PC-9 (cell line): ENCODE results near the gene GLB1L2. TPM values are rescaled to one million over a fixed set of nuclear protein-coding genes. Genes with fewer than 3 reads are reported as not detected.

Experiments
- Bru-seq: library from RNA; stranded (reverse); fragments of 400-500 nt; gene quantifications from one replicate; lab custom pipeline; 2021; lab: Mats Ljungman, UMichigan
- BruChase-seq, 2 experiments: library from RNA; stranded (reverse); fragments of 400-500 nt; gene quantifications; one replicate each; lab custom pipeline; 2021; lab: Mats Ljungman, UMichigan
- BruUV-seq: library from RNA; stranded (reverse); fragments of 400-500 nt; replicated peaks from 2 replicates; lab custom pipeline; 2021; lab: Mats Ljungman, UMichigan
- CTCF ChIA-PET: fragments of 300-600 bp; sonication (Branson Sonifier 250); formaldehyde crosslinking; loops from one replicate; lab custom pipeline; 2022; ENCODE audit warnings: antibody characterized with exemption; lab: Charles Lee
- POLR2A ChIA-PET: fragments of 300-600 bp; sonication (Branson Sonifier 250); formaldehyde crosslinking; loops from one replicate; lab custom pipeline; 2022; ENCODE audit warnings: antibody characterized with exemption; ENCODE audit not compliant: unreplicated experiment; lab: Charles Lee
- DNase-seq, 2 experiments: peaks; one replicate each; pipeline versions ENCODE4 v3.0.0 to v3.0.0-alpha.2; 2015 to 2022; ENCODE audit warnings: mixed read lengths in 1 of 2
- H2AFZ ChIP-seq: fragments of 200-600 bp; sonication (generic); 2 replicates; pipeline ENCODE4 v1.8.1; 2017; ENCODE audit warnings: antibody characterized with exemption
- H3F3A ChIP-seq: fragments of 200-600 bp; sonication (generic); 2 replicates; pipeline ENCODE4 v1.8.1; 2017; ENCODE audit warnings: antibody characterized with exemption, mild to moderate bottlenecking, low read depth; ENCODE audit not compliant: insufficient read depth
- H3K27ac ChIP-seq: fragments of 200-600 bp; sonication (generic); 2 replicates; pipeline ENCODE4 v1.6.1; 2016; ENCODE audit warnings: mixed run types
- H3K27me3 ChIP-seq: fragments of 200-600 bp; sonication (generic); 2 replicates; pipeline ENCODE4 v1.6.1; 2016; ENCODE audit warnings: low read depth, mixed run types; ENCODE audit not compliant: insufficient read depth
- H3K36me3 ChIP-seq: fragments of 200-600 bp; sonication (generic); 2 replicates; pipeline ENCODE4 v1.6.1; 2016; ENCODE audit warnings: low read depth, mixed run types
- H3K4me1 ChIP-seq: fragments of 200-600 bp; sonication (generic); replicated peaks from 2 replicates; pipeline ENCODE4 v1.6.1; 2016; ENCODE audit warnings: mixed run types; ENCODE audit not compliant: insufficient read depth
- H3K4me2 ChIP-seq: fragments of 200-600 bp; sonication (generic); 2 replicates; pipeline ENCODE4 v1.6.1; 2017; ENCODE audit warnings: mixed run types
- H3K4me3 ChIP-seq: fragments of 200-600 bp; sonication (generic); 2 replicates; pipeline ENCODE4 v1.6.1; 2016; ENCODE audit warnings: mixed run types
- H3K79me2 ChIP-seq: fragments of 200-600 bp; sonication (generic); 2 replicates; pipeline ENCODE4 v1.6.1; 2017; ENCODE audit warnings: low read depth, mixed run types
- H3K9me2 ChIP-seq: fragments of 200-600 bp; sonication (generic); 2 replicates; pipeline ENCODE4 v1.8.1; 2017; ENCODE audit warnings: mild to moderate bottlenecking; ENCODE audit not compliant: insufficient read depth
- H3K9me3 ChIP-seq: fragments of 200-600 bp; sonication (generic); 2 replicates; pipeline ENCODE4 v1.8.1; 2016; ENCODE audit warnings: low read depth; ENCODE audit not compliant: insufficient read depth
- H4K20me1 ChIP-seq: fragments of 200-600 bp; sonication (generic); 2 replicates; pipeline ENCODE4 v1.8.1; 2017; ENCODE audit not compliant: insufficient read depth
- EZH2 ChIP-seq: fragments of 200-600 bp; sonication (generic); IDR thresholded peaks from 2 replicates; pipeline ENCODE4 v1.8.0; 2017; ENCODE audit warnings: antibody characterized with exemption, low read depth
- intact Hi-C: fragments of 100-400 bp; cut with micrococcal nuclease; formaldehyde crosslinking; loops from one replicate; pipeline ENCODE4 v1.10.0; 2022; ENCODE audit not compliant: unreplicated experiment
- long read RNA-seq: library from polyadenylated mRNA; stranded (forward); transcript quantifications from one replicate; pipeline ENCODE4 v2.0.0, GENCODE V29; 2022
- total RNA-seq: library from RNA; stranded (reverse); gene quantifications from 2 replicates; pipeline ENCODE4 v1.2.3, GENCODE V29; 2021
- TF ChIP-seq, protein P1 (sequence below): fragments of 200-600 bp; sonication (generic); conservative IDR thresholded peaks from 2 replicates; pipeline ENCODE4 v1.6.1; 2017; ENCODE audit warnings: mixed run types, antibody characterized with exemption, mild to moderate bottlenecking, moderate library complexity

Gene GLB1L2, protein sequence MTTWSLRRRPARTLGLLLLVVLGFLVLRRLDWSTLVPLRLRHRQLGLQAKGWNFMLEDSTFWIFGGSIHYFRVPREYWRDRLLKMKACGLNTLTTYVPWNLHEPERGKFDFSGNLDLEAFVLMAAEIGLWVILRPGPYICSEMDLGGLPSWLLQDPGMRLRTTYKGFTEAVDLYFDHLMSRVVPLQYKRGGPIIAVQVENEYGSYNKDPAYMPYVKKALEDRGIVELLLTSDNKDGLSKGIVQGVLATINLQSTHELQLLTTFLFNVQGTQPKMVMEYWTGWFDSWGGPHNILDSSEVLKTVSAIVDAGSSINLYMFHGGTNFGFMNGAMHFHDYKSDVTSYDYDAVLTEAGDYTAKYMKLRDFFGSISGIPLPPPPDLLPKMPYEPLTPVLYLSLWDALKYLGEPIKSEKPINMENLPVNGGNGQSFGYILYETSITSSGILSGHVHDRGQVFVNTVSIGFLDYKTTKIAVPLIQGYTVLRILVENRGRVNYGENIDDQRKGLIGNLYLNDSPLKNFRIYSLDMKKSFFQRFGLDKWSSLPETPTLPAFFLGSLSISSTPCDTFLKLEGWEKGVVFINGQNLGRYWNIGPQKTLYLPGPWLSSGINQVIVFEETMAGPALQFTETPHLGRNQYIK
- total RNA-seq (28.8 and 32.2 TPM in 2 replicates), Bru-seq, nascent RNA (percentile 48 among the genes with signal in this experiment), BruChase-seq, experiment 1, labeled RNA remaining after a 2-hour chase (percentile 47 among the genes with signal in this experiment), BruChase-seq, experiment 2, labeled RNA remaining after a 6-hour chase (percentile 55 among the genes with signal in this experiment)
- long read RNA-seq, partial matches to known transcripts, result 5 of 45 reads
- long read RNA-seq, other reads (novel, unspliced or antisense), result 39 of 45 reads

DNA sequence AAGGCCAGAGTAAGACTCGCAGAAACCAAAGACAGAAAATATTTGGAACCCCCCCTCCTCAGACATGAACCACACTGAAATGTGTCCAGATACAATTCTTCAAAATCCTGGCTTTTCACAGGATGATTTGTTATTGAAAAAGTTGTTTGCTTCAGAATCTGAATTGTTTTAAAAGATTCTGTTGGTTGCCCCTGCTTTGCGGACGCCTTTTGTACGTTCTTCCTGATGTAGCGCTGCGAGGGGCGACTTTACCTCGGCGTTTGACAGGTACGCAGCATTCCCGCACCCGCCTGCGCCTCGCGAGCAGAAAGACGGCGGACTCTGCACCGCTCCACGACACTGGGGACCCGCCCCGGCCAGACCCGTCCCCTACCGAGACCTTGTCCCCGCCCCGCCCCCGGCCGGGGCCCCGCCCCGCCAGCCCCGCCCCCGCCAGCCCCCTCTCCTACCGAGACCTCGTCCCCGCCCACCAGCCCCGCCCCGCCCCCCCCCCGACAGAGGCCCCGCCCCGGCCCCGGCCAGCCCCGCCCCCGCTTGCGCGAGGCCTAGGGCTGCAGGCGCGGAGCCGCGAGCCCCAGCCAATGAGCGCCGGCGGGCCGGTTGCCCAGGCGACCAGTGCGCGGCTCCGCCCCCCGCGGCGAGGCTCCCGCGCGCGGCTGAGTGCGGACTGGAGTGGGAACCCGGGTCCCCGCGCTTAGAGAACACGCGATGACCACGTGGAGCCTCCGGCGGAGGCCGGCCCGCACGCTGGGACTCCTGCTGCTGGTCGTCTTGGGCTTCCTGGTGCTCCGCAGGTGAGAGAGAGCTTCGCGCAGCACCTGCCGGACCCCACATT, at the start of gene GLB1L2:
Gene GLB1L2 (plus strand): TSS at position 635 of the 835 bp plus-strand sequence. CDS start 74 bp downstream, at position 709.
- 0 out of 2 replicates have a peak, but pooled peaks cover 6% of the 10 kb centered on the region for H3K27me3 ChIP-seq
- ChIA-PET CTCF (no interaction called here), POLR2A (no interaction called here)
- no peaks in the 10 kb centered on the region; the same call in 1 of the 2 replicates for H4K20me1 ChIP-seq
- H3F3A ChIP-seq, result peaks cover 11% of the 10 kb centered on the region; the same call in 1 of the 2 replicates
- H3K27ac ChIP-seq, result no peak within 1 kb of the TSS
- H3K79me2 ChIP-seq, result peaks cover 13% of the 10 kb centered on the region
- H3K9me3 ChIP-seq, result no peaks in the 10 kb centered on the region
- H3K4me1 ChIP-seq, result peaks cover 32% of the 10 kb centered on the region
- peak; percentile 41 to 73 for DNase-seq
- H3K9me2 ChIP-seq, result no peaks in the 10 kb centered on the region
- BruUV-seq, result no TSS peak
- peak within 1 kb of the TSS; percentile 92 for H3K4me2 ChIP-seq
- no peaks in the 10 kb centered on the region for H3K36me3 ChIP-seq
- peak within 1 kb of the TSS; percentile 99 for H3K4me3 ChIP-seq
- H2AFZ ChIP-seq, result peak within 1 kb of the TSS; percentile 99
- TF ChIP-seq EZH2, result no peak
- TF ChIP-seq, protein P1, sequence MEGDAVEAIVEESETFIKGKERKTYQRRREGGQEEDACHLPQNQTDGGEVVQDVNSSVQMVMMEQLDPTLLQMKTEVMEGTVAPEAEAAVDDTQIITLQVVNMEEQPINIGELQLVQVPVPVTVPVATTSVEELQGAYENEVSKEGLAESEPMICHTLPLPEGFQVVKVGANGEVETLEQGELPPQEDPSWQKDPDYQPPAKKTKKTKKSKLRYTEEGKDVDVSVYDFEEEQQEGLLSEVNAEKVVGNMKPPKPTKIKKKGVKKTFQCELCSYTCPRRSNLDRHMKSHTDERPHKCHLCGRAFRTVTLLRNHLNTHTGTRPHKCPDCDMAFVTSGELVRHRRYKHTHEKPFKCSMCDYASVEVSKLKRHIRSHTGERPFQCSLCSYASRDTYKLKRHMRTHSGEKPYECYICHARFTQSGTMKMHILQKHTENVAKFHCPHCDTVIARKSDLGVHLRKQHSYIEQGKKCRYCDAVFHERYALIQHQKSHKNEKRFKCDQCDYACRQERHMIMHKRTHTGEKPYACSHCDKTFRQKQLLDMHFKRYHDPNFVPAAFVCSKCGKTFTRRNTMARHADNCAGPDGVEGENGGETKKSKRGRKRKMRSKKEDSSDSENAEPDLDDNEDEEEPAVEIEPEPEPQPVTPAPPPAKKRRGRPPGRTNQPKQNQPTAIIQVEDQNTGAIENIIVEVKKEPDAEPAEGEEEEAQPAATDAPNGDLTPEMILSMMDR, result no peak
- intact Hi-C loops, result loop anchor here (5.0 kb wide), 1 partner anchor 79 kb away; the partner anchor contains the start of genes ACAD8 and THYN1

DNA sequence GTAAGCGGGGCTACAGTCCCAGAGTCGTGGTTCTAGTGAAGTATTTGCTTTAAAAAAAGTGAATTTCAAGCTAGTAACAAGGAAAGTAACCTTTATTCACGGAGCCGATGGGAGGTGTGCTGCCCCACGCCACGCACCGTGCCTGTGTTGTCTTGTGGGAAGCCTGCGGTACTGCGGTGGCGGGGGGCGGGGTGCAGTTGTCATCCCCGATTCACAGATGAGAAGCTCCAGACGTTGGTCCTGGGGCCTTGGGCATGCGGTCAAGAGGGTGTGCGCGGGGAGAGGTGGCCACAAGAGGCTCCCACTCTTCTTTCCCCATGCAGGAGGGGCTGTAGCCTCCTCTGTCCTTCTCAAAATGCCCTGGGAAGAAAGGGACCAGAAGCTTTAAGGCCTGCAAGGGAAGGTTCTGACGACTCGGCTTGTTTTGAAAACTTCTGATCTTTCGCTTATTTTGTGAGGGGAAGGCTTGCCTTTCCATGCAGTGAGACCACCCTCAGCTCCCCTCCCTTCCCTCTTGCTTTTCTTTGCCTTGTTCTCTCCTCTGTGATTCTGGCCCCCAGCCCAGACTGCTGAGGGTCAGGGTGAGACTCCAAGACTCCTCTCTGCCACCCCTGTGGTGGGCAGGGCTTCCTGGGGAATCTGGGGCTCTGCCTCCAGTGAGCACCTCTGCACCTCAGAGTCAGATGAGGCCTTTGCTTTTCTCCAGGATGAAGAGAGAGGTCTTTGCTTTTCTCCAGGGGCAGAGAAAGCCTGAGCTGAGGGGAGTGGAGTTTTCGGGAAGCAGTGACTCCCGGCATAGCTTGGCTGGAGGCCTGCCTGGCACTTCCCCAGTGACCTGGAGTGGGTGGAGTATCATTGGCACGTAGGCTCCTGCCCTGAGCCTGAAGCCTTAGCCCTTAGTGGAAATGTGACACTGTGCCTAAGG, 49.4 kb upstream of the GLB1L2 start:
- Histone ChIP-seq H3K4me1 (no peaks in the 10 kb centered on the region), H3K4me2 (no peak overlapping the region), H4K20me1 (no peaks in the 10 kb centered on the region), H3K9me3 (no peaks in the 10 kb centered on the region), H2AFZ (no peak overlapping the region), H3F3A (peaks cover 4% of the 10 kb centered on the region; the same call in 1 of the 2 replicates), H3K4me3 (no peak overlapping the region), H3K27me3 (peaks cover 5% of the 10 kb centered on the region; the same call in 1 of the 2 replicates), H3K27ac (no peak overlapping the region), H3K9me2 (no peaks in the 10 kb centered on the region), H3K79me2 (no peaks in the 10 kb centered on the region), H3K36me3 (no peaks in the 10 kb centered on the region)
- intact Hi-C loops, result no loop called here
- POLR2A ChIA-PET, result no interaction called here
- no TSS peak for BruUV-seq
- CTCF ChIA-PET, result interaction anchor here (0.7 kb wide), 1 partner anchor 21 kb away, joined by 3 read pairs; no protein-coding TSS in a partner anchor
- TF ChIP-seq, protein P1, result no peak
- TF ChIP-seq EZH2, result no peak
- peak in 1 of 2 experiments; percentile 14 for DNase-seq
